ENCODE measurements around the gene OR51E2. TPM values are rescaled to one million over a fixed set of nuclear protein-coding genes. Genes with fewer than 3 reads are reported as not detected.

The OR51E2 gene
- total and polyA plus RNA-seq, 2 of the 8 experiments (the other 6 are each of a cell fraction or from before 2014, with no cell fraction given): not detected

DNA sequence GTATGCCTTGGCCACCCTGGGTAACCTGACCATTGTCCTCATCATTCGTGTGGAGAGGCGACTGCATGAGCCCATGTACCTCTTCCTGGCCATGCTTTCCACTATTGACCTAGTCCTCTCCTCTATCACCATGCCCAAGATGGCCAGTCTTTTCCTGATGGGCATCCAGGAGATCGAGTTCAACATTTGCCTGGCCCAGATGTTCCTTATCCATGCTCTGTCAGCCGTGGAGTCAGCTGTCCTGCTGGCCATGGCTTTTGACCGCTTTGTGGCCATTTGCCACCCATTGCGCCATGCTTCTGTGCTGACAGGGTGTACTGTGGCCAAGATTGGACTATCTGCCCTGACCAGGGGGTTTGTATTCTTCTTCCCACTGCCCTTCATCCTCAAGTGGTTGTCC is 57.7 kb downstream of the OR51E2 start (continued):
- TF ChIP-seq, protein P1, sequence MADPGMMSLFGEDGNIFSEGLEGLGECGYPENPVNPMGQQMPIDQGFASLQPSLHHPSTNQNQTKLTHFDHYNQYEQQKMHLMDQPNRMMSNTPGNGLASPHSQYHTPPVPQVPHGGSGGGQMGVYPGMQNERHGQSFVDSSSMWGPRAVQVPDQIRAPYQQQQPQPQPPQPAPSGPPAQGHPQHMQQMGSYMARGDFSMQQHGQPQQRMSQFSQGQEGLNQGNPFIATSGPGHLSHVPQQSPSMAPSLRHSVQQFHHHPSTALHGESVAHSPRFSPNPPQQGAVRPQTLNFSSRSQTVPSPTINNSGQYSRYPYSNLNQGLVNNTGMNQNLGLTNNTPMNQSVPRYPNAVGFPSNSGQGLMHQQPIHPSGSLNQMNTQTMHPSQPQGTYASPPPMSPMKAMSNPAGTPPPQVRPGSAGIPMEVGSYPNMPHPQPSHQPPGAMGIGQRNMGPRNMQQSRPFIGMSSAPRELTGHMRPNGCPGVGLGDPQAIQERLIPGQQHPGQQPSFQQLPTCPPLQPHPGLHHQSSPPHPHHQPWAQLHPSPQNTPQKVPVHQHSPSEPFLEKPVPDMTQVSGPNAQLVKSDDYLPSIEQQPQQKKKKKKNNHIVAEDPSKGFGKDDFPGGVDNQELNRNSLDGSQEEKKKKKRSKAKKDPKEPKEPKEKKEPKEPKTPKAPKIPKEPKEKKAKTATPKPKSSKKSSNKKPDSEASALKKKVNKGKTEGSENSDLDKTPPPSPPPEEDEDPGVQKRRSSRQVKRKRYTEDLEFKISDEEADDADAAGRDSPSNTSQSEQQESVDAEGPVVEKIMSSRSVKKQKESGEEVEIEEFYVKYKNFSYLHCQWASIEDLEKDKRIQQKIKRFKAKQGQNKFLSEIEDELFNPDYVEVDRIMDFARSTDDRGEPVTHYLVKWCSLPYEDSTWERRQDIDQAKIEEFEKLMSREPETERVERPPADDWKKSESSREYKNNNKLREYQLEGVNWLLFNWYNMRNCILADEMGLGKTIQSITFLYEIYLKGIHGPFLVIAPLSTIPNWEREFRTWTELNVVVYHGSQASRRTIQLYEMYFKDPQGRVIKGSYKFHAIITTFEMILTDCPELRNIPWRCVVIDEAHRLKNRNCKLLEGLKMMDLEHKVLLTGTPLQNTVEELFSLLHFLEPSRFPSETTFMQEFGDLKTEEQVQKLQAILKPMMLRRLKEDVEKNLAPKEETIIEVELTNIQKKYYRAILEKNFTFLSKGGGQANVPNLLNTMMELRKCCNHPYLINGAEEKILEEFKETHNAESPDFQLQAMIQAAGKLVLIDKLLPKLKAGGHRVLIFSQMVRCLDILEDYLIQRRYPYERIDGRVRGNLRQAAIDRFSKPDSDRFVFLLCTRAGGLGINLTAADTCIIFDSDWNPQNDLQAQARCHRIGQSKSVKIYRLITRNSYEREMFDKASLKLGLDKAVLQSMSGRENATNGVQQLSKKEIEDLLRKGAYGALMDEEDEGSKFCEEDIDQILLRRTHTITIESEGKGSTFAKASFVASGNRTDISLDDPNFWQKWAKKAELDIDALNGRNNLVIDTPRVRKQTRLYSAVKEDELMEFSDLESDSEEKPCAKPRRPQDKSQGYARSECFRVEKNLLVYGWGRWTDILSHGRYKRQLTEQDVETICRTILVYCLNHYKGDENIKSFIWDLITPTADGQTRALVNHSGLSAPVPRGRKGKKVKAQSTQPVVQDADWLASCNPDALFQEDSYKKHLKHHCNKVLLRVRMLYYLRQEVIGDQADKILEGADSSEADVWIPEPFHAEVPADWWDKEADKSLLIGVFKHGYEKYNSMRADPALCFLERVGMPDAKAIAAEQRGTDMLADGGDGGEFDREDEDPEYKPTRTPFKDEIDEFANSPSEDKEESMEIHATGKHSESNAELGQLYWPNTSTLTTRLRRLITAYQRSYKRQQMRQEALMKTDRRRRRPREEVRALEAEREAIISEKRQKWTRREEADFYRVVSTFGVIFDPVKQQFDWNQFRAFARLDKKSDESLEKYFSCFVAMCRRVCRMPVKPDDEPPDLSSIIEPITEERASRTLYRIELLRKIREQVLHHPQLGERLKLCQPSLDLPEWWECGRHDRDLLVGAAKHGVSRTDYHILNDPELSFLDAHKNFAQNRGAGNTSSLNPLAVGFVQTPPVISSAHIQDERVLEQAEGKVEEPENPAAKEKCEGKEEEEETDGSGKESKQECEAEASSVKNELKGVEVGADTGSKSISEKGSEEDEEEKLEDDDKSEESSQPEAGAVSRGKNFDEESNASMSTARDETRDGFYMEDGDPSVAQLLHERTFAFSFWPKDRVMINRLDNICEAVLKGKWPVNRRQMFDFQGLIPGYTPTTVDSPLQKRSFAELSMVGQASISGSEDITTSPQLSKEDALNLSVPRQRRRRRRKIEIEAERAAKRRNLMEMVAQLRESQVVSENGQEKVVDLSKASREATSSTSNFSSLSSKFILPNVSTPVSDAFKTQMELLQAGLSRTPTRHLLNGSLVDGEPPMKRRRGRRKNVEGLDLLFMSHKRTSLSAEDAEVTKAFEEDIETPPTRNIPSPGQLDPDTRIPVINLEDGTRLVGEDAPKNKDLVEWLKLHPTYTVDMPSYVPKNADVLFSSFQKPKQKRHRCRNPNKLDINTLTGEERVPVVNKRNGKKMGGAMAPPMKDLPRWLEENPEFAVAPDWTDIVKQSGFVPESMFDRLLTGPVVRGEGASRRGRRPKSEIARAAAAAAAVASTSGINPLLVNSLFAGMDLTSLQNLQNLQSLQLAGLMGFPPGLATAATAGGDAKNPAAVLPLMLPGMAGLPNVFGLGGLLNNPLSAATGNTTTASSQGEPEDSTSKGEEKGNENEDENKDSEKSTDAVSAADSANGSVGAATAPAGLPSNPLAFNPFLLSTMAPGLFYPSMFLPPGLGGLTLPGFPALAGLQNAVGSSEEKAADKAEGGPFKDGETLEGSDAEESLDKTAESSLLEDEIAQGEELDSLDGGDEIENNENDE (IDR thresholded peaks at IDR 0.05; ENCODE audit: insufficient replicate concordance, low read length): no peak
- TF ChIP-seq, protein P2, sequence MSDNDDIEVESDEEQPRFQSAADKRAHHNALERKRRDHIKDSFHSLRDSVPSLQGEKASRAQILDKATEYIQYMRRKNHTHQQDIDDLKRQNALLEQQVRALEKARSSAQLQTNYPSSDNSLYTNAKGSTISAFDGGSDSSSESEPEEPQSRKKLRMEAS (IDR thresholded peaks at IDR 0.05): no peak
